GM19438 (cell line): ENCODE measurements around the gene CENPA.
"Not testable (repeated sequence)": the region's sequence is repeated elsewhere in the genome, so short reads cannot be mapped to it uniquely, and the experiment has no call there.

Experiments
- ATAC-seq: cut with Tn5 transposase; IDR thresholded peaks from one replicate; pipeline ENCODE4 v1.9.1; 2021; ENCODE audit warnings: low read depth; ENCODE audit not compliant: unreplicated experiment

Gene CENPA

DNA sequence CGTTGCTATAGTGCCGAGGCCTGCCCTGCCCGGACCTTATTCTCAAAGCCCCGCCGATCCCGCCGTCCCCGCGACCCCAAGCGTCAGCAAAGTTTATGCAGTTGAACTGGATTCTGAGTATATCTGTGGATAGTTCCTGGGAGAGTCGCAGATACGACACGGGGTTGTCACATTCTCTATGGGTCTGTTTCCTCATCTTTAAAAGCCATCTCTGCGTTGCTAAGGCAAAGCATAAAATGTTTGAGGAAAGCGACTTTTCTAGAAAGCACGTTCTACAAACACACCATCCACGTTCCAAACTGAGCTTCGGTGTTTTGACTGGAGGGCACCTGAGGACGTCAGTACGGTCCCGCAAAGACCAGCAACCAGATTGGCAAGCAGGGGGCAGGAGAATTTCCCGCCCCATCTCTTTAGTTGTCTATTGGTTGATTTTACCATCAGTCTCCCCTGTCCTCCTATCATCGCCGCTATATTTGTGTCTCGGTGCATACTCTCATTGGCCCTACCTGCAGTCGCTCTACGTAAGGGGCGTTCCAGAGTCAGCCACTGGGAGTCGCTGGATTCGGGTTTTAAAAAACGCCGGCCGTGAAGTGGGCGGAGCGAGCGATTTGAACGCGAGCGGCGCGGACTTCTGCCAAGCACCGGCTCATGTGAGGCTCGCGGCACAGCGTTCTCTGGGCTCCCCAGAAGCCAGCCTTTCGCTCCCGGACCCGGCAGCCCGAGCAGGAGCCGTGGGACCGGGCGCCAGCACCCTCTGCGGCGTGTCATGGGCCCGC is at the start of gene CENPA:
CENPA (plus strand) TSS at position 626 of the 776 bp plus-strand sequence; CDS start at position 767, 141 bp downstream.
- ATAC-seq, result peak; percentile 98

DNA sequence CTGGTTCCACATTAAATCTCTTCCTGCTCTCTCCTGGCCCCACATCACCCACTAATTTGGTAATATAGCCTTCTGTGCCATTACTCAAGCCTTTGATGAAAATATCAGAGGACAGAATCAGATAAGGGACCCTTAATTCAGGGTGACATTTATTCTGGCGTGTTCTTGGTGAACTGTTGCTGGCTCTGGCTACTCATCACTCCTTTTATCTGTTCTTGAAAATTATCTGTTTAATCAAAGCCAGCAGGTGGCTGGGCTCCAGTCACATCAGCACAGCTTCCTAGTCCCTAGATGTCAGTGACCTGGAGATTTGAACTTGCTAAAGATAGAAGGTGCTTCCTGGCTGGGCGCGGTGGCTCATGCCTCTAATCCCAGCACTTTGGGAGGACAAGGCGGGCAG is 48.6 kb upstream of the CENPA start:
- ATAC-seq, result no peak

DNA sequence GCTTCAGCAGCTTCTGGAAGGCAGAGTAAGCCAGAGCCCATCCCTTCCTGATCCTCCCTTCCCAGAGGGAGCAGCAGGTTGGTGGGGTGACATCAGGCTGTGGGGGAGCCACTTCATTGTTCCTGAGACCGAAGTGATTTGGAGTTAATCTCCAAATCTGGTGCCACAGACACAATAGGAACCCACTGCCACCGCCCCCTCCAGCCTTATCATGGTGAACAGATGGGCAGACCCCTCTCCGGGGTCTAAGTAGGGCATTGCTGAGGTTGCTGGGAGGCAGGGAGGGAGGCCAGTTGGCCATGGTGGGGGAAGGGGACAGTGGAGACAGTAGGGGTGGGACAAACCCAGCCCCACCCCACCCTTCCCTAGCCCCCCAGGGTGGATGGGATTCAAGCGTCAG is 47.4 kb upstream of the CENPA start:
- ATAC-seq, result no peak

DNA sequence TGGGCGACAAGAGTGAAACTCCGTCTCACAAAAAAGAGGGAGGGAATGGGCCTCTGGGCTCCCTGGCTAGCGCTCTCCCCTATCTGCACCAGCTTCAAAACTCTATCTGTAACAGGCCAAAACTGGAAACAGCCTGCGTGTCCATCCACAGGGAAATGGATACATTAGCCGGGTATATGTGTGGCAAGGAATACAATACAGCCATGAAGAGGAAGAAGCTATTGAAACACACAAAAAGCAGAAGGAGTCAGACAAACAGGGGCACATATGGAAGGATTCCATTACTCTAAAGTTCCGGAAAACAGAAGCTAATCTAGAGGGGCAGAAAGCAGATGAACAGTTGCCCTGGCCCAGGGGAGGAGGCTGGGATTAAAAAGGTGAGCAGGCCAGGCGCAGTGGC is 46.3 kb upstream of the CENPA start:
- ATAC-seq, result no peak

DNA sequence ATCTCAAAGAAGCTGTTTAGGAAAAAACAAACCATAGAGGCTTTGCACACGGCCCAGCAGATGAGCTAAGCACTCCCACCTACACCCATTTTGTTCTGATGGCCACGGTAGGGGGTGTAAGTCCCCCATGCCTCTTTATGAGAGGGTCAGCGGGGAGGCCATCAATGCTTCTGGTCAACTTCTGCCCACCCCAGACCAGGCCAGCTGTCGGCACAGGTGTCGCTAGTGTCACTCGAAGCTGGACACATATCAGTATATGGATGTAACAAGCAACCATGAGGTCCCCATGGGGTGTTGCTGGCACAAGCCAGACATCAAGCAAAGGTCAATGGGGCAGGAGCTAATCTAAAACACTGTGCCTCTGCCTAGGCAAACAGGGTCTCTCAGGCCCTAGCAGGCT is 45.5 kb upstream of the CENPA start:
- no peak for ATAC-seq

DNA sequence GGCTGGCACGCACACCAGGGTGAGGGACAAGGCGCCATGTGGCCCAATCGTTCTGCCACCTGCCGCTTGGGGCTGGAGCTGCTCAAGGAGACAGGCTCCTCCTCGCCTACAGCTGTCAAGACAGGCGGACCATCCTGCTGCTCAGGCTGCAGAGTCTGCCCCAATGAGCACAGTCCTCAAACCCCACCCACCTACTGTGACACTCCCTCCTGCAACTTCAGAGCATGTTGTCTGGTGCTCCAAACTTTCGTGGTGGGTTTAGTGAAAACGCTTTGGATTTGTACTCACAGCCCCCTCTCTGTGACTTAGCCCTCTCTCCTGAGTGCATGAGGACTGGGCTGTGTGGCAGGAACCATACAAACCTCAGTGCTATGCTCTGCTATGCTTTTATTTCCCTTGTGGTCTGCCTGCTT is 45.0 kb upstream of the CENPA start:
- no peak for ATAC-seq

DNA sequence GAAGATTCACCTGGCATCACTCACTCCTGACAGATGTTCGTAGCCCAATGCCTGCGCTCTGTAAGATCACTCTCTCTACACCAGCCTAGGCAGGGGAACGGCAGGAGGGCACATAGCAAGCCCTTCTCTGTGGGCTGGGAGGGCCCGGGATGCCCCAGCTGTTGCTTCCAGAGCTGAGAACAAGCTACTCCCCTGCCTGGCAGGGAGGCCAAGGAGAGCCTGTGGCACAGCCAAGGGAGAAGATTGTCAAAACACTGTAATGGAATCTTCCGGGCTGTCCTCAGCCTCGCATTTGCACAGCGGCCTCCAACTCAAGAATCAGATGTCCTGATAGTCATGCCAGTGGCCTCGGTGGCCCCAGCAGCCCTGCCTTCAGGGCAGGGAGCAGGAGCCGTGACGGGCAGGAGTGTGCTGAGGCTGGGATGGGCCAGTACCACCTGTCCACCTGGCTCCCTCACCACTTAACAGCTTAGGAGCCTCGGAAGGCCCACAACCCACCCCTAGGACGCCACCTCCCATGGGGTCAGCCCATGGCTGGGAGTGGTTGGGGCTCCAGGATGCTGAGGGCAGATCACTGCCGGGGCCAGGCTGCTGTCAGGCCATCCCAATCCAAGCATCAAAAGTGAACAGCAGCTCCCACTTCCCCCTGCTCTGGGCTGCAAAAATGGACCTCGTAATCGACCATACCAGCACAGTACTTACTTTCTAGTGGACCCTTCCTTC is 43.6 kb upstream of the CENPA start:
- no peak for ATAC-seq

DNA sequence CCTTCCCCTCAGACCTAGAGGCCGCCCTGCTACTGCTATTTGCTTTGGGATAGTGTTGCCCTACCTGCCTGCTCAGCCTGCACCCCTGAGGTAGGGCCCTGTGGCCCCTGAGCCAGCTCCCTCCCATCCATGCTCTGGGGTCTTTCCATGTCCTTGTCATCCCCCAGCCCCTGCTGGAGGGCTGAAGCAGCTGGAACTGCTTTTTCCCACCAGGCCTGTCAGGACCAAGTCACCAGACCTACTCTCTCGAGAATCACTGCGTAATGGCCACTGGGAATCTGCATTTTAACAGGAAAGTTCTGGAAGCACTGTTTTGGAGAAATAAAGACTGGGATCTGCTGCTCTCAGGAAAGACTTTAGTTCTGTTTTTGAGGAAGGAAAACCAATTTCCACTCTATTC is 42.0 kb upstream of the CENPA start:
- no peak for ATAC-seq

DNA sequence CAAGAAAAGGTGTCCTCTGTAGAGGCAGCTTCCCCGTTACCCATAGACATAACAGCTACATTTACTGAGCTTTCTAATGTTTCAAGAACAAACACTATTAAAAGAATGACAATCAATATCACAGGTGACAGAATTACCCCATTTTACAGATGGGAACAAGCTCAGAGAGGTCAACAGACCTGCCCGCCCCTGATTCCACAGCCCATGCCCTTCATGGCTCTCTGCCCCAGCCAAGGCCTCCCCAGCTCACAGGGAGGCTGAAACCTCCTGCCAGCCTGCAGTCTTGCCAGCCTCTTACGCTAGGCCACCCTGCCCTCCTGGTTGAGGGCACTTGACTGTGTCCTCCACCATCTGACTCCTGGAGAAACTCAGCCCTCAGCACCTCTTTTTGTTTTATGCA is 40.9 kb upstream of the CENPA start:
- no peak for ATAC-seq

DNA sequence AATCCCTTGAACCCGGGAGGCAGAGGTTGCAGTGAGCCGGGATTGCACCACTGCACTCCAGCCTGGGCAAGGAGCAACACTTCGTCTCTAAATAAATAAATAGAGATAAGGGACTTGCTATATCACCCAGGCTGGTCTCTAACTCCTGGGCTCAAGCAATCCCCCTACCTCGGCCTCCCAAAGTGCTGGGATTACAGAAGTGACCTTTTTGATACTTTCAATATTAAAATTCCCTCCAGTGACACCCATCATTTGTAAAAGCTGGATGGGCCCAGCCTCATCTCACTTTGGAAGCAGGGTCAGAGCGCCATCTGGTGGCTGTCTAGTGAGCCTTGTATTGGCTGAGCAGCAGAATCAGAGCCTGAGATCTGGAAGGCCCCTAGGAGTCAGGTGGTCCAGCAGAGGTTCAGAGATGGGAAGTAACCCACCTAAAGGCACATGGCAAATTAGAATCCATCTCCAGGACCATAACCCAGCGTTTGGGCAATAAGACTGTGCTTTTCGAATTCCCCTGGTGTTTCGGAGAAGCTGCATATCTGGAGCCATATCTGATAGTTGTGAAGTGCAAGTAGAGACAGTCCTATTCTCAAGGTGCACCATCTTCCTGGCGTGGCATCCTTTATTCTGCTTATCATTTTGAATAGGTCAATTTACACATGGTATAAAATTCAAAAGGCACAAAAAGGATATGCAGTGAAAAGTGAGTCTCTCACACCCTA is 40.1 kb upstream of the CENPA start:
- no peak for ATAC-seq

DNA sequence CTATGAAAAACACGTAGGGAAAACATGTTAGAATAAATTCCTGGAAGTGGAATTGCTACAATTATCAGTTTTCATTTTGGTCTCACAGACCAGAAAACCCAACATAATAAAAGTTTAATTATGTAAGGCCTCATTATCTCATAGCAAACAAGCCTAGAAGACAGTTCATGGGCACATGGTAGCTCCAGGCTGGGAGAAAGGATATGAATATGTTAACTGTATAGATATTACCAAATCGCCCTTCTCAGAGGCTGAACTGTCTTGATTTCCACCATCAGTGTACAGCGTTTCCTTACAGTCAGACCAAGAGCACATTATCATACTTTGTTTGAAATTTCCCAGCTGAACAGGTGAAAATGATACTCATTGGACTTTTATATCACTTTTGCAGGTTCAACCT is 38.9 kb upstream of the CENPA start:
- no peak for ATAC-seq

DNA sequence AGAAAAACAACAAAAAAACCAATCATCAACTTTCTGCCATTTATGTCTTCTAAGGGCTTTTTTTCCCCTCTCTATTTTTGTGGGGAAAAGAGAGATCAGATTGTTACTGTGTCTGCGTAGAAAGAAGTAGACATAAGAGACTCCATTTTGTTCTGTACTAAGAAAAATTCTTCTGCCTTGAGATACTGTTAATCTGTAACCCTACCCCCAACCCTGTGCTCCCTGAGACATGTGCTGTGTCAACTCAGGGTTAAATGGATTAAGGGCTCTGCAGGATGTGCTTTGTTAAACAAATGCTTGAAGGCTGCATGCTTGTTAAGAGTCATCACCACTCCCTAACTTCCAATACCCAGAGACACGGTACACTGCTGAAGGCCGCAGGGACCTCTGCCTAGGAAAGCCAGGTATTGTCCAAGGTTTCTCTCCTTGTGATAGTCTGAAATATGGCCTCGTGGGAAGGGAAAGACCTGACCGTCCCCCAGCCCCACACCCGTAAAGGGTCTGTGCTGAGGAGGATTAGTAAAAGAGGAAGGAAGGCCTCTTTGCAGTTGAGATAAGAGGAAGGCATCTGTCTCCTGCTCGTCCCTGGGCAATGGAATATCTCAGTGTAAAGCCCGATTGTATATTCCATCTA is 36.0 kb upstream of the CENPA start:
- not testable (repeated sequence) for ATAC-seq

DNA sequence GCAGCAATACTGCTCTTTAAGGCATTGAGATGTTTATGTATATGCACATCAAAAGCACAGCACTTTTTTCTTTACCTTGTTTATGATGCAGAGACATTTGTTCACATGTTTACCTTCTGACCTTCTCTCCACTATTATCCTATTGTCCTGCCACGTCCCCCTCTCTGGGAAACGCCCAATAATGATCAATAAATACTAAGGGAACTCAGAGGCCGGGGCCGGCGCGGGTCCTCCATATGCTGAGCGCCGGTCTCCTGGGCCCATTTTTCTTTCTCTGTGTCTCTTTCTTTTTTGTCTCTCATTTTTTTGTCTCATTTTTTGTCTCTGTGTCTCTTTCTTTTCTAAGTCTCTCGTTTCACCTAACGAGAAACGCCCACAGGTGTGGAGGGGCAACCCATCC is 35.4 kb upstream of the CENPA start:
- not testable (repeated sequence) for ATAC-seq

DNA sequence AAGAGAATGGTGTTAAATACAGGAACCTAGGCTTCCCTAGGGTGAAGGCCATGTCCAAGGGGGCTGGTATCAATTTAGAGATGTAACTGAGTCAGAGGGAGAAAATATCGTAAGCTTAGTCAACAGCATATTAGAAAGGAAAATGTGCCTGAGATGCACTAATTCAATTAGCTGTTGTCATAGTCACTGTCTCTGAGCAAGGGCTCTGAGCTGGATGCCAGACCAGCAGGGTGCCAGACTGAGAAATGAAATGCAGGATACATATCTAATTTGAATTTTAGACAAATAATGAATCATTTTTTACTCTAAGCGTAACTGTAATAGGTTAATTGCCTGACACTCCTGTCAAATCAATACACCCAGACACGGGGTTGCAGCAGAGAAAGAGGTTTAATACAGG is 33.2 kb upstream of the CENPA start:
- no peak for ATAC-seq

DNA sequence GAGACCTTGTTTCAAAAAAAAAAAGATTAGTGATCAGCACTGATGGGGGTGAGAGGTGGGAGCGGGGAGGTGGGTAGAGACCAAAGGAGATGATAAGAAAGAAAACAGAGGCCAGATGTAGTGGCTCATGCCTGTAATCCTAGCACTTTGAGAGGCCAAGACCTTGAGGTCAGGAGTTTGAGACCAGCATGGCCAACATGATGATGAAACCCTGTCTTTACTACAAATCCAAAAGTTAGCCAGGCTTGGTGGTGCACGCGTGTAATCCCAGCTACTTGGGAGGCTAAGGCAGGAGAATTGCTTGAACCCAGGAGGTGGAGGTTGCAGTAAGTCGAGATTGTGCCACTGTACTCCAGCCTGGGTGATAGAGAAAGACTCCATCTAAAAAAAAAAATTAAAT is 31.3 kb upstream of the CENPA start:
- ATAC-seq, result no peak

DNA sequence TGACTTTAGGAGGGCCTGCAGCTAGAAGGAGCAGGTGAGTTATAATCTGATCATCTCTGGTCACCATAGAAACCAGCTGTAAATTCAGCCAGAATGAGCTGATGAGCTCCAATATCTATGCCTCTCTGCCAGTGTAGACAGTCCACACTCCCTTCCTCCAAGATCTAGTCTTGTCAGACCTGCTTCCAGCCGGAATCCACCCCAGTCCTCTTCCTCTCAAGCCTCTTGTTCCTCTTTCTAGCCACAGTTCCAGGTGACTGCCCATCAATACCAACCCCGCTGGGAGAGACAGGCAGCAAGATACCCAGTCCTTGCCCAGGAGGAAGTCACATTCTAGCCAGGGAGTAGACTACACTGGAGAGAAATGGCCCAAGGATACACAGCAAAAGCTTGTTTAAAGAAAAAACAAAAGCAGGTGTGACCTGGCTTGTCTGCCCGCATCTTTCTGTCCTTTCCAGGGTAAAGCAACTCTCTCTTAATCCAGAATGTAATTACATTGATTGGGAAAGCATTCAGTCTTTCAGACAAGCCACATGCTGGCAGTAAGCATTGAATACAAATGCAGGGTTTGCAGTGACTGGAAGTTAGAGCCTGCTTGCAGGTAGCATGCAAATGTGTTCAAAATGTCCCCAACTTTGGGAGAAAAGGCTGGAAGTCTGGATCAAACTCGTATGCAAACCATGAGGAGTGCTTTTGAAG is 30.7 kb upstream of the CENPA start:
- ATAC-seq, result no peak

DNA sequence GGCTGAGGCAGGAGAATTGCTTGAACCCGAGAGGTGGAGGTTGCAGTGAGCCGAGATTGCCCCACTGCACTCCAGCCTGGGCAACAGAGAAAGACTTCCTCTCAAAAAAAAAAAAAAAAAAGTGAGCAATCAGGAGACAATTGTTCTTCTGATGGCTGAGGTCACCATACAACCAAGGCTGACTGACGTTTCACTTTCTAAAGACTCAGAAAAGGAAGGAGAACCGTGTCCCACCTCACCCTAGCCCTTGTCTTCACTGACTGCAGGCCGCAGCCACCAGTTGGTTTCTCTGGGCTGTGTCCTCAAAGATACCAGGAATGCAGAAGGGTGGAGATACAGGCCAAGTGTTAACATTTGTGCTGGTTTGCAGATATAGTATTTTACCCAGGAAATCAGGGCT is 29.5 kb upstream of the CENPA start:
- no peak for ATAC-seq

DNA sequence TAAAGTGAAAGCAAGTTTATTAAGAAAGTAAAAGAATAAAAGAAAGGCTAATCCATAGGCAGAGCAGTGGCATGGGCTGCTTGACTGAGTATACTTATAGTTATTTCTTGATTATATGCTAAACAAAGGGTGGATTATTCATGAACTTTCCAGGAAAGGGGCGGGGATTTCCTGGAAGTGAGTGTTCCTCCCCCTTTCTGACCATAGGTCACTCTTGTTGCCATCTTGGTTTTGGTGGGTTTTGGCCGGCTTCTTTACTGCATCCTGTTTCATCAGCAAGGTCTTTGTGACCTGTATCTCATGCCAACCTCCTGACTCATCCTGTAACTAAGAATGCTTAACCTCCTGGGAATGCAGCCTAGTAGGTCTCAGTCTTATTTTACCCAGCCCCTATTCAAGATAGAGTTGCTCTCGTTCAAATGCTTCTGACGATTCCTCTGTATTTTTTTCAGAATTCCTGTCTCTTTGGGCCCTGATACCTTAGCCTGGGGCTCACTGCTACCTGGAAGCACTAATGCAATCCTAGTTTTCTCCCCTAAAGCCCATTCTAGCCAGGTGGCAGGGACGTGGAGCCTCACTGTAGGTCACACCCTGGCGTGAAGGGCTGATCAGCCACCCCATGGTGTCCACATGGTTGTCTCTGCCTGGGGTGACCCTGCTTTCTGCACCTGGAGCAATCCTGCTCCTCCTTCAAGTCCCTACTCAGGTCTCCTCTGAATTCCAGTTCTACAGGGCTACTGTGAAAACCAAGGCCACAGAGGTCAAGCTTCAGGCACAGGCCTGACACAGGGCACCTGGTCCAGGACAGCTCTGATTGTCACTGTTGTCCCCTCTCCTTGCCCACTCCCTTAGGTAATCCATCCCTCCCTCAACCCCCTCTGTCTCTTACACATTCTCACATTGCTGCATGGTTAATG is 27.7 kb upstream of the CENPA start:
- ATAC-seq, result no peak

DNA sequence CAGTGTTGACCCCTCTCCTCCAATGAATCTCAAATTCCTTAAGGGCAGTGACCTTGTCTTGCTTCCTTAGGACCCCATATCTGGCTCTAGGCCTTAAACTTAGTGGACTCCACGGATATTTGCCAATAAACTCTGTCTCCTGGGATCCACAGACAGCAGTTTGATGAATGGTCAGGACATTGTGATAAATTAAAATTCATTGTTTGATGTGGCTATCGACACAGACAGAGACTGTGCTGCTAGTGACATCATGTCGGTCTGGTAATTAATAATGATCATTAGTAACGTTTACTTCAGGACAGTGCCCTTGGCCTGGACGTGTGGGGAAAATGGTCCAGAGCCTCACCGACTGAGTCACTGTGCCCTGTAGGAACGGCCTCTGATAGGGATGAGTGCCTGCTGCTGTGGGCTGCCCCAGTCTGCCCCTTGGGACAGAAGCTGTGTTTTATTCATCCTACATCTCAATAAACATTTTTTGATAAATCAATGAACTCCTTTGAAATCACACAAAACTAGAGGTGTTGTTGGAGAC is 27.0 kb upstream of the CENPA start:
- no peak for ATAC-seq
